HG02870 (cell line): ENCODE results near the gene CSTF1.

Source experiments
- ATAC-seq: cut with Tn5 transposase; IDR thresholded peaks from one replicate; pipeline ENCODE4 v1.9.1; 2021; ENCODE audit warnings: mild to moderate bottlenecking, moderate library complexity; ENCODE audit not compliant: unreplicated experiment

Gene CSTF1

GRCh38 chr20:56426926-56427325 lies 34.5 kb downstream of the CSTF1 start:
- ATAC-seq: no peak

DNA sequence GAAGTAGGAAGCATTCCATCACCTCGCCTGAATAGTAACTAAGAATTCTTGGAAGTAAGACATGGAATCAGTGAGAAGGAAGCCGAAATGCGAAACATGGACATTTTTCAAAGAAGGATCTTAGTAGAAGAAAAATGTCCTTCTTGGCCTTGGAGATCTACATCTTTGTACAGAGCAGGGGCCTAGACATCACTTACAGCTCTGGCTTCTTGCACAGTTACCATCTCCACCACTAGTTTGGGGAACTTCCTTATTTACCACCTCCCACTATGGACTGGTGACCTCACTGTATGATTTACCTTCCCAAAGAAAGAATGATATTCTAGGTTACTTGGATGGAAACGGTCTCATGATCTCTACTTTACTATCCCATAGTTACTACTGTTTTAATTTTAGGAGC lies 35.4 kb downstream of the CSTF1 start:
- no peak for ATAC-seq

- ATAC-seq: no peak
Observed at GRCh38 chr20:56428410-56428809, 36.0 kb downstream of the CSTF1 start.

DNA sequence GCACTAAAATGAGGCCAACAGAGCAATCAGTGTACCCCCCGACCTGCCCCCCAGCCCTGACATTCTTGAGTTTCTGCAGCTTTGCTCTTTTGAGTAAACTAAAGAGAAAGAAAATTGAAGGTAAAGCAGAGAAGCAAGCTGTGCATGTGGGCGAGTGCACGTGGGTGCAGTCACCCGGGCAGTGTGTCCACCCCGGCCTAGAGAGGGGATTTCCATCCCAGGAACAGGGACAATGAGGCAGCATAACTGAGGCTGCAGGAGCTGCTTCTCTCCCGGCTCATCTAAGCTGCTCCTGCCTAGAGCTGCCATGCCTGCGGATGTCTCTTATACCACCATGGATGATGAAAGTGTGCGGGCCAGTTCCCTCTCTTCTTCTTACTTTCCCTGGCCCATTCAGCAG lies 36.4 kb downstream of the CSTF1 start:
- no peak for ATAC-seq

- ATAC-seq: no peak
Observed at GRCh38 chr20:56429502-56429901, 37.1 kb downstream of the CSTF1 start.

GRCh38 chr20:56429941-56430340 lies 37.5 kb downstream of the CSTF1 start:
- ATAC-seq: no peak

DNA sequence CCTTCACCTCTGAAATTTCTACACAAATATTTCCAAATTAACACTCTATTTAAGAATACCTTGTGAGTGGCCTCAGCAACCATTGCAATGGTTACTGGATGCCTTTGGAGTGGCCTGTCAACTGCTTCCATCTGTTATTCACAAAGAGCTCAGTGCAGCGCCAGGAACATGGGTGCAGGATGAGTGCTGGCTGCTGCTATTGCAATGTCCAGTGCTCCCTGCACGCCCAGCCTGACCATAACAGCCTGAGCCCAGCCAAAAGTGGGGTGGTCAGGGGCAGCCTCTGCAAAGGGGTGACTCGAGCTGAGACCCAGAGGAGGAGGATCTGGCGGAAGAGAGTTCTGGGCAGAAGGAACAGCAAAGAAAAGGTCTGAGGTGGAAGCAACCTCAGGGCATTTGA lies 38.0 kb downstream of the CSTF1 start:
- ATAC-seq: no peak

DNA sequence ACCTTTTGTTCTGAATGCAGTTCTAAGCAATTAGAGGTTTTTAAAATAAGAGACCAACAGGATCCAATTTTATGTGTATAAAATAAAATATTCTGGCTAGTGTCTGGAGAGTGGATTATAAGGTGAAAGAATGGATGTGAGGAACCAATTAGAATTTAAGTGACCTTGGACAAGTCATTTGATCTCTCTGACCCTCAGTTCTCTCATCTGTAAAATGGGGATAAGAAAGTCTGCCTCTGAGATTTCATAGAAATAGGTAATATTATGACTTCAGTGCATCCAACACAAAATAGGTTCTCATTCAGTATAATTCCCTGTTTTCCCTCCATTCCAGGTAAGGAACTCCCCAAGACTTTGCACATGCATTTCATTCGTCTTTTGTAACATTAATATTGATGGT lies 38.5 kb downstream of the CSTF1 start:
- ATAC-seq: no peak

- no peak for ATAC-seq
Observed at GRCh38 chr20:56431471-56431870, 39.0 kb downstream of the CSTF1 start.

- ATAC-seq: no peak
Observed at GRCh38 chr20:56433221-56433879, 40.9 kb downstream of the CSTF1 start.

- no peak for ATAC-seq
Observed at GRCh38 chr20:56433880-56434255, 41.4 kb downstream of the CSTF1 start.

- no peak for ATAC-seq
Observed at GRCh38 chr20:56437196-56437960, 44.9 kb downstream of the CSTF1 start.

DNA sequence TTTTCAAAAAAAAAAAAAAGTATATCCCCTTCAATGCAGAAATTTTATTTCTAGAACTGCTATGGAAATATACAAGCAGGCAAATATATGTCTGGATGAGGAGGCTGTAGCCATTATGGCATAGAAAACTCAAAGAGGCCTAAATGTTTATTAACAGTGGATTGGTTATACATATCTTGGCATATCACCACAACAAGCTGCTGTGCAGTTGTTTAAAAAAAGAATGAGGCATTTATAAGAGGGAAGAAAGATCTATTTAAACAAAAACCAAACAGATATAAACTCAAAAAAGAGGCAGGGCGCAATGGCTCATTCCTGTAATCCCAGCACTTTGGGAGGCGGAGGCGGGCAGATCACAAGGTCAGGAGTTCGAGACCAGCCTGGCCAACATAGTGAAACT lies 45.8 kb downstream of the CSTF1 start:
- no peak for ATAC-seq

DNA sequence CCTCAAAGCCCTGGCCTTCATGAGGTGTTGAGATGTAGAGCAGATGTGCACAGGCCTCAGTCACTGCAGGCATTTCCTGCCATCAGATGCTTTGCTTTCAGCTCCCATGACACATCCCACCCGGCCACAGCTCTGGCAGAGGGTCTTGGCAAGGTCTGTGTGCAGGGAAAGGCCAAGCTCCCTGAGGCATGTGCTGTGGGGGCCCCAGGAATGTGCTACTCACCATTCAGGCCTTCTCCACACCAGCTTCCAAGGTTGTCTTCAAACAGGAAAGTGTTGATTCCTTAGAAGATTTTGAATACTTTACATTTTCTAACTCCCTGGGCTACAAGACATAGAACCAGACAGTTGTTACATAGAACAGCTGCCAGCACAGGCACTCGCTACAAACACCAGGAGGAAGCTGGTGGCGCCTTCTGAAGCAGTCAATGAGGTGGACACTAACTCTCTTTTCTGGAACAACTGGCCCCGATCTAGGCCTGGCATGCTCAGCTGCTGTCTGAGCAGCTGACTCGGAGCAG lies 47.4 kb downstream of the CSTF1 start:
- ATAC-seq: no peak

DNA sequence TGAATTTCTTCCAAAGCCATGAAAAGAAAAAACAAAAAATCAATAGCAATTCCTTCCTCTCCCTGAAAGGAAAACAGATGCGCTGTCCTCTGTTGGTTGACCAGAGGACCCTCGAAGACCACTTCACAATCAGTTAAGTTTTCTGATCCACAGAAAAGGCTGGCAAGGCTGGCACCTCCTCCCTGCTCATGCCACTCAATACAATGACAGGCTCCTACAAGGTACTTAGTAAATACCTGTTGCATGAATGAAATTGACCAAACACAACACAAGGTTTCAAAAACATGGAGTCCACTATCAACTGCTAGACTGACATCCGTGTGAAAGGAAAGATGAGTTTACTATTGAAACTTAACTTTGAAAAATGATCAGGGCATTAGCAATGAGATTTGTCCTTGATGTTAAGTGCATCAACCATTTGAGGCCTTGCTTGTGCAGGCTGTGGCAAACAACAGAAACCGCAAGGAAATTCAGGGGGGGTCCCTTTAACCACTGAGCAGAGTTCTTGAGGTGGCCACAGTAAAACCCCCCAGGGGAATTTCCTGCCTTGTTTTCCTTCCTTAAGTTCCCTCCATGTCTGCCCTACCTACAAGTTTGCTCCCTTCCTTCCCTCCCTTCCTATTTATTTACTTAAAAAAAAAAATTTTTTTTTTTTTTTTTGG lies 48.0 kb downstream of the CSTF1 start:
- peak; percentile 89 for ATAC-seq

GRCh38 chr20:56442389-56443365 lies 50.2 kb downstream of the CSTF1 start:
- ATAC-seq: no peak

DNA sequence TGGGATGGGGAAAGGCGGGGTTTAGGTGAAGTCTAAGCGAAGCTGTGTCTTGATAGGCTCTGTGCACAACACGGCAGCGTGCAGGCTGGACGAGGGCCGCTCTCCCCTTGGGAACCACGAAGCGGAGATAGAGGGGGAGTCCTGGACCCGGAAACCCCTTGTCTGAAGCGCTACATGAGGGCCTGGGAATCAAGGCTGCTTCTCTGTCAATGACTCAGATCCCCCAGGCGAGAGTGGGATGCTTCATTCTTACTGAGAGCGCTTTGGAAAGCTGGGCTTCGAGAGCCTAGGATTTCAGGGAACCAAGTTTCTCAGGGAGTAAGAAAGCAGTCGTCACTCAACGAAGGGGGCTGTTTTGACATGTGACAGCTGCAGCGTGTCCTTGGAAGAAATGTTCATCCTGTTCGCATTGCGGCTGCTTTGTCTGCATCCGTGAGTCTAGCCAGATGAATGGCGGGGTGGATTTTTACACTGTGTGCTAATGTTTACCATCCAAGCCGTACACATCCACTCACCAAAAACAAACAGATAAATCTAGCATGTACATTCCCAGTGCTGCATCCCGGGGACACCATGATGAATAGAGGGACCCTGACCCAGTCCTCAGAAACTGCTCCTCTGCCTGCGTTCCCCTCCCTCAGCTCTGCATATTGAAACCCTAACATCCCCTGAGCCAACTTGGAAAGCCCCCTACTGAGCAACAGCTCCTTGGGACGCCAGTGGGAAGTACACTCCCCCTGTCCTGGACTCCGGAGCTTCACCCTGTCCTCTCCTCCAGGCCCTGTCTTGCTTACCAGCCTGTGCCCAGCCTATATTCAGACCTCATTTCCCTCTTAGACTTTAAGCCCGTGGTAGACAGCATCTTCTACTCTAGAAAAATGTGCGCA lies 51.5 kb downstream of the CSTF1 start:
- no peak for ATAC-seq

DNA sequence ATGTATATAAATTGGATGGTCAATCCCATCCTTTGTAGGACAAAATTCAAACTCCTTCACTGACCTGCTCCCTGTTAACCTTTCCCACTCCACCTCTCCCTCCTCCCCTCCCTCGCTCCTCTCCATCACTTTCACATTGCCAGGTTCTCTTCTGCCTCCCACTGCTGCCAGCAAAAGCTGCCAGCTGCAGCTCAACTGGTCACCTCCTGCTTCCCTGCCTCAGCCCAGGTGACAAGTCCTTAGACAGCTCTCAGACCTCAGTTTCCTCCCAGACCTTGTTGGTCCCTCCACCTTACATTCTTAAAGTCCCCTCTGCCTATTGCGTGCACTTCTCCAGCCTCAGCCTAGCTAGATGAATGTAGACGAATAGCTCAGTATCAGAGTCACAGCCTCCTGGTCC lies 52.7 kb downstream of the CSTF1 start:
- ATAC-seq: no peak

DNA sequence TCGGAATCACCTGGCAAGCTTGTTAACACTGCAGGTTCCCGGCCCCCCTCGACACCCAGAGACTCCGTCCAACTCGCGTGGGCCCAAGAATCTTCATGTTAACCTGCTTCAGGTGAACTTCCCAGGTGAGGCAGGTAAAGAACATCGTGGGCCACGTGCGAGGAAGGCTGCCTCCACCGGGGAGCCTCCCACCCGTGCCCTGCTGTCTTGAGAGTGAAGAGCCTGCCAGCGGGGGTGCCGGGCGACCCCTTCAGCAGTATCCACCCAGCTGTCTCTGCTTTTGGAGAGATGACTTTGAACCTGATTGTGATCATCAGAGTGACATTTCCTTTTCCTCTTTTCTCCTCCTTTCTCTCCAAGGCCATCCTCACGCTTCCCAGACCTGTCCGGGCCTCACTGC lies 53.1 kb downstream of the CSTF1 start:
- no peak for ATAC-seq

- no peak for ATAC-seq
Observed at GRCh38 chr20:56447227-56447626, 54.8 kb downstream of the CSTF1 start.
